Muscle of arm (tissue), 14 donors: ENCODE measurements around the gene UBC. TPM values are rescaled to one million over a fixed set of nuclear protein-coding genes. Genes with fewer than 3 reads are reported as not detected.

Source experiments
- DNase-seq: peaks from one replicate; pipeline ENCODE4 v3.0.0-alpha.2; 2013
- long read RNA-seq, 11 donors: transcript quantifications; one replicate each; lab custom pipeline, GENCODE V29; 2026
- polyA plus RNA-seq, 12 donors: library from polyadenylated mRNA; unstranded; fragments of 120-200 nt; gene quantifications; one replicate each; pipeline ENCODE4 v1.2.1, GENCODE V29; 2013; ENCODE audit not compliant: insufficient read length in 12 of 12

The UBC gene
- polyA plus RNA-seq, result 100 to 1,000 TPM in 11 of 12 donors, not detected in 1; 500 to 913 (median 790) TPM
- long read RNA-seq, donor 1, transcript UBC-201 (2 exons, 2,688 nt), result minor isoform, 297 of 1,032 reads
- long read RNA-seq, donor 1, transcript UBC-205 (1 exons, 3,745 nt), result major isoform, 733 of 1,032 reads
- long read RNA-seq, donor 1, partial matches to known transcripts, result 0 of 1,032 reads
- long read RNA-seq, donor 1, other reads (novel, unspliced or antisense), result 0 of 1,032 reads
- long read RNA-seq, donor 2, transcript UBC-205 (1 exons, 3,745 nt), result minor isoform, 301 of 683 reads
- long read RNA-seq, donor 2, transcript UBC-201 (2 exons, 2,688 nt), result major isoform, 375 of 683 reads
- long read RNA-seq, donor 2, partial matches to known transcripts, result 0 of 683 reads
- long read RNA-seq, donor 2, other reads (novel, unspliced or antisense), result 5 of 683 reads
- long read RNA-seq, donor 3, transcript UBC-201 (2 exons, 2,688 nt), result minor isoform, 122 of 361 reads
- long read RNA-seq, donor 3, transcript UBC-205 (1 exons, 3,745 nt), result major isoform, 239 of 361 reads
- long read RNA-seq, donor 3, partial matches to known transcripts, result 0 of 361 reads
- long read RNA-seq, donor 3, other reads (novel, unspliced or antisense), result 0 of 361 reads
- long read RNA-seq, donor 4, transcript UBC-201 (2 exons, 2,688 nt), result minor isoform, 144 of 316 reads
- long read RNA-seq, donor 4, transcript UBC-205 (1 exons, 3,745 nt), result major isoform, 172 of 316 reads
- long read RNA-seq, donor 4, partial matches to known transcripts, result 0 of 316 reads
- long read RNA-seq, donor 4, other reads (novel, unspliced or antisense), result 0 of 316 reads
- long read RNA-seq, donor 5, transcript UBC-201 (2 exons, 2,688 nt), result minor isoform, 322 of 1,047 reads
- long read RNA-seq, donor 5, transcript UBC-205 (1 exons, 3,745 nt), result major isoform, 715 of 1,047 reads
- long read RNA-seq, donor 5, partial matches to known transcripts, result 0 of 1,047 reads
- long read RNA-seq, donor 5, other reads (novel, unspliced or antisense), result 8 of 1,047 reads
- long read RNA-seq, donor 6, transcript UBC-201 (2 exons, 2,688 nt), result minor isoform, 156 of 467 reads
- long read RNA-seq, donor 6, transcript UBC-205 (1 exons, 3,745 nt), result major isoform, 311 of 467 reads
- long read RNA-seq, donor 6, partial matches to known transcripts, result 0 of 467 reads
- long read RNA-seq, donor 6, other reads (novel, unspliced or antisense), result 0 of 467 reads
- long read RNA-seq, donor 7, transcript UBC-205 (1 exons, 3,745 nt), result major isoform, 250 of 390 reads
- long read RNA-seq, donor 7, transcript UBC-201 (2 exons, 2,688 nt), result minor isoform, 139 of 390 reads
- long read RNA-seq, donor 7, partial matches to known transcripts, result 0 of 390 reads
- long read RNA-seq, donor 7, other reads (novel, unspliced or antisense), result 0 of 390 reads
- long read RNA-seq, donor 8, transcript UBC-201 (2 exons, 2,688 nt), result minor isoform, 314 of 930 reads
- long read RNA-seq, donor 8, transcript UBC-205 (1 exons, 3,745 nt), result major isoform, 615 of 930 reads
- long read RNA-seq, donor 8, partial matches to known transcripts, result 0 of 930 reads
- long read RNA-seq, donor 8, other reads (novel, unspliced or antisense), result 0 of 930 reads
- long read RNA-seq, donor 9, transcript UBC-201 (2 exons, 2,688 nt), result minor isoform, 203 of 605 reads
- long read RNA-seq, donor 9, transcript UBC-205 (1 exons, 3,745 nt), result major isoform, 402 of 605 reads
- long read RNA-seq, donor 9, partial matches to known transcripts, result 0 of 605 reads
- long read RNA-seq, donor 9, other reads (novel, unspliced or antisense), result 0 of 605 reads
- long read RNA-seq, donor 10, transcript UBC-201 (2 exons, 2,688 nt), result minor isoform, 154 of 747 reads
- long read RNA-seq, donor 10, transcript UBC-205 (1 exons, 3,745 nt), result major isoform, 480 of 747 reads
- long read RNA-seq, donor 10, partial matches to known transcripts, result 0 of 747 reads
- long read RNA-seq, donor 10, other reads (novel, unspliced or antisense), result 113 of 747 reads
- long read RNA-seq, donor 11, transcript UBC-201 (2 exons, 2,688 nt), result minor isoform, 309 of 769 reads
- long read RNA-seq, donor 11, transcript UBC-205 (1 exons, 3,745 nt), result major isoform, 459 of 769 reads
- long read RNA-seq, donor 11, partial matches to known transcripts, result 0 of 769 reads
- long read RNA-seq, donor 11, other reads (novel, unspliced or antisense), result 0 of 769 reads

- peak; percentile 96 for DNase-seq
These were observed at the start of gene UBC for GRCh38 chr12:124914392-124915238. Gene UBC (minus strand): TSS chr12:124914650. CDS start chr12:124913771, 879 bp downstream.

- no peak for DNase-seq
These were observed 48.8 kb upstream of the UBC start for GRCh38 chr12:124963211-124963610.

- DNase-seq, result no peak
These were observed 46.6 kb upstream of the UBC start for GRCh38 chr12:124961055-124961454.

GRCh38 chr12:124956571-124956970 lies 42.1 kb upstream of the UBC start:
- DNase-seq, result no peak

DNA sequence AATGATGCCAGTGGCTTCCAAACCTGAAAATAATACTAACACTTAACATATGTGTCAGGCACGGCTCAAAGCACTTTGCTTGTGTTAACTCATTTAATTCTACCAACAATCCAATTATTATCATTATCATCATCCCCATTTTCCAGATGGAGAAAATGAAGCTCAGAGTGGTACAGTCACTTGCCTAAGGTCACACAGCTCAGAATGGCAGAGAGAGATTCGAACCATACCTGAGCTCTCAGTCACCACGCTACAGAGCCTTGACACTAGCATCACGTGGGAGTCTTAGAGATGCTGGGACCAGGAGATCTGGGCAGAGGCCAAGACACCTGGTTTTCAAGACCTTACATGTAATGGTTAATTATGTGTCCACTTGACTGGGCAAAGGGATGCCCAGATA lies 40.3 kb upstream of the UBC start:
- no peak for DNase-seq

DNA sequence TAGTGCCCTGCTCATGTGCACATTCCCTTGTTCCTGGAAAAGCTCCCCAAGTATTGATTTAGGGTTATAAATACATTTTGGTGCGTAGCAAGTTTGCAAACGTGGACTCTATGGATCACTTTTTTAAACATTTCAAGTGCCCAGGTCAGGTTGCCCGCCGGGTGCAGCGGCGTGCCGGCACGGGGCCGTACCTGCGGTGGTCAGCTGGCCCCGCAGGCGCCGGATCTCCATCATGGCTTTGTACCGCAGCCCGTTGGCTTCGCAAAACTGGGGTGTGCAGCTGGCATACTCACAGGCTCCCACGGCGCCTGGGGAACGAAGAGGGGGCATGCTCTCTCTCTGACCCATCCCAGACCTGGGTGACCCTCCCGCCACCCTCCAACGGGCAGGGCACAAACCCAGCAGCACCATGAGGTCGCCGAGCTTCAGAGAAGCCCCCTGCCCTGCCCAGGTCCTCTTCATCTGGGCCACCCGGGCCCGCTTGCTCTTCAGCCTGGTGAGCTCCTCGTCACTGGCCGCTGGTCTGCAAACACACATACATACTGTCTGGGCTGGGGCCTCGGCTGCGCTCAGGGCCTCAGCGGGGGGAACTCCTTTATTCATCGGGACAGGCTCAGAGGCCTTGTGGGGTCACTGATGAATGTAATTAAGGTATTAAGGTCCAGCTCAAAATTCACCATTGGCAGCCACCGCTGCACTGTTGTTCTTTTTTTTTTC lies 39.4 kb upstream of the UBC start:
- no peak for DNase-seq

DNA sequence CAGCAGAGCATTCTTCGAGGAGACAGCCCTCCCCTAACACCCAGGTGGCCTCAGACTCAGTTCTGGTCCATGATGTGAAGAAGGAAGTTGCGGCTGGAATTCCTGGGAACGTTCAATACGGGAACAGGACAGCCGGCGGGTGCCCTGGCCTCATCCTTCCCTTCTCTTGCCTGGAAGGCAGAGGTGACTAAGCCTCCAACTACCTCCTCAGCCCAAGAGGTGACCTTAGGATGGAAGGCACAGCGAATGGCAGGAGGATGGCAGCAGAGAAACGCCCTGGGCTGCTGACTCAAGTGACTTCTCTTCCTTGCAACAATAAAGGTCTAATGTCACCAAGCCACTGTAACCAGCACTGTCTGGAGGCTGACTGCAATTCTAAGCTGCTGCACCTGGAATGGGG lies 38.4 kb upstream of the UBC start:
- DNase-seq, result no peak

- DNase-seq, result no peak
These were observed 37.8 kb upstream of the UBC start for GRCh38 chr12:124952295-124952694.

GRCh38 chr12:124949779-124950728 lies 35.6 kb upstream of the UBC start:
- no peak for DNase-seq

- DNase-seq, result no peak
These were observed 34.6 kb upstream of the UBC start for GRCh38 chr12:124949066-124949465.

DNA sequence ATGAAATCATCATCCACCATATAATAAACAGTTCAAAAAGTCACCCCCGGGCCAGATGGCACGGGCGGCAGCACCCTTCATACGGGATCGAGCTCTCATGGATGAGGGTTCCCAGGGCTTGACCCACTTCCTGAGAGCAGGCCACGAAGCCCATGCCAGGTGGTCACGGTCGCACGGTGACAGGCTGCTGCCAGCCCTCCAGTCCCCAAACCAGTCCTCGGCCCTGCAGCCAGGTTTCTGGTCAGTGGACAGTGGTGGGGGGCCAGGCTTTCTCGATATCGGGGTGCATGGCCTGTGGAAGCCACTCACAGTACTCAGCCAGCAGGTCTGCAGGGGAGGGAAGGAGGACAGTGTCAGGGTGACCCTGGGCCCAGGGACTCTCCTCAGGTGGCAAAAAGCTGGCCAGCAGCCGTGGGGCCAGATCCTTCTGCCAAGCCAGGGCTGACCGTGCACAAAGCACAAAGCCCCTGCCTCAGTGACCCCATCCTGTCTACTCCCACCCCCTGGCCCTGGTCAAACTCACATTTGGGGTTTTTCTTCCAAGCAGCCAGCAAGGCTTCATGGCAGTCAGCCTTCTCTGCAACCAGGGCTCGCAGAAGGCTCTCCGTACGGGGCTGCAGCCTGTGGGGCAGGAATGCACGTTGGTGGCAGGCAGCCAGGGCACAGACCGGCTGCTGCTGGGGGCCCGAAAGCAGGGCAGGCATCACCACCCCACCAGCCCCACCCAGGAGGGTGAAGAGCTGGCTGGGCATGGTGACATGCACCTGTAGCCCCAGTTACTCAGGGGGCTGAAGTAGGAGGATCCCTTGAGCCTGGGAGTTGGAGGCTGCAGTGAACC lies 33.3 kb upstream of the UBC start:
- no peak for DNase-seq

- DNase-seq, result no peak
These were observed 32.6 kb upstream of the UBC start for GRCh38 chr12:124947013-124947412.

GRCh38 chr12:124946447-124946793 lies 32.0 kb upstream of the UBC start:
- no peak for DNase-seq

DNA sequence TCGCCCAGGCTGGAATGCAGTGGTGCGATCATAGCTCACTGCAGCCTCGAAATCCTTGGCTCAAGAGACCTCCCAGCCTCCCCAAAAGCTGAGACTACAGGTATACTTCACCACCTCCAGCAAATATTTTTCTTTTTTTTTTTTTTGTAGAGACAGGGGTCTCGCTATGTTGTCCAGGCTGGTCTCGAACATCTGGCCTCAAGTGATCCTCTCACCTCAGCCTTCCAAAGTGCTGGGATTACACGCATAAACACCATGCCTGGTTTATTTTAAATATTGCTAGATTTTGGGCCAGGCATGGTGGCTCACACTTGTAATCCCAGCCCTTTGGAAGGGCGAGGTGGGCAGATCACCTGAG lies 26.7 kb upstream of the UBC start:
- DNase-seq, result no peak

- peak; percentile 78 for DNase-seq
These were observed 26.1 kb upstream of the UBC start for GRCh38 chr12:124940393-124941169.

DNA sequence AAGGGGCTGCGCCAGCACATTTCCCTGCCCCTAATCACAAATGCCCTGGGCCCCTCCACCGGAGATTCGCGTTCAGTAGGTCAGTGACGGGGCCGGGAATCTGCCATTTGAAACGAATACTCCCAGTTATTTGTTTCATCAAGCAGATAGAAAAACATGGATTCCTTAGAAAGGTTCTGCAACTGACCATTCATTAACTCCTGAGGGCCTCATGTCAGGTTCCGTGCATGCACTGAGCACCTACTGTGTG lies 25.6 kb upstream of the UBC start:
- DNase-seq, result no peak
